Measurements from ENCODE around the gene SPACA9. TPM values are rescaled to one million over a fixed set of nuclear protein-coding genes. Genes with fewer than 3 reads are reported as not detected.

Gene SPACA9
- total RNA-seq, 1 donor from 2014 or later = 0.91 TPM

GRCh38 chr9:132892400-132892799 is 13.7 kb downstream of the SPACA9 start:
- Mint-ChIP-seq H3K4me3 (no peak overlapping the region), H3K27me3 (no peaks in the 10 kb centered on the region), H3K4me1 (no peaks in the 10 kb centered on the region), H3K9me3 (no peaks in the 10 kb centered on the region), H3K27ac (no peak overlapping the region), H3K36me3 (ENCODE audit: low read depth) (peaks cover 16% of the 10 kb centered on the region)
- intact Hi-C loops (cut with micrococcal nuclease) = no loop called here
- DNase-seq = no peak

GRCh38 chr9:132894346-132894745 is 15.6 kb downstream of the SPACA9 start:
- intact Hi-C loops (cut with micrococcal nuclease) = no loop called here
- H3K27ac Mint-ChIP-seq = no peak overlapping the region
- H3K4me1 Mint-ChIP-seq = no peaks in the 10 kb centered on the region
- no peak for DNase-seq
- no peaks in the 10 kb centered on the region for H3K9me3 Mint-ChIP-seq
- H3K4me3 Mint-ChIP-seq = no peak overlapping the region
- H3K27me3 Mint-ChIP-seq = no peaks in the 10 kb centered on the region
- peaks cover 20% of the 10 kb centered on the region for H3K36me3 Mint-ChIP-seq (ENCODE audit: low read depth)

- H3K27ac Mint-ChIP-seq = no peak overlapping the region
These were observed 16.5 kb downstream of the SPACA9 start for GRCh38 chr9:132894862-132895835.

GRCh38 chr9:132896264-132896663 is 17.6 kb downstream of the SPACA9 start:
- Mint-ChIP-seq H3K27ac (no peak overlapping the region), H3K4me1 (peaks cover 2% of the 10 kb centered on the region), H3K36me3 (ENCODE audit: low read depth) (peaks cover 33% of the 10 kb centered on the region), H3K9me3 (no peaks in the 10 kb centered on the region), H3K27me3 (no peaks in the 10 kb centered on the region), H3K4me3 (no peak overlapping the region)
- intact Hi-C loops (cut with micrococcal nuclease) = no loop called here
- no peak for DNase-seq

More at GRCh38 chr9:132894862-132895835, 16.5 kb downstream of the SPACA9 start:
- H3K36me3 Mint-ChIP-seq (ENCODE audit: low read depth) = peaks cover 25% of the 10 kb centered on the region
- H3K4me3 Mint-ChIP-seq = no peak overlapping the region
- DNase-seq = no peak
- H3K4me1 Mint-ChIP-seq = no peaks in the 10 kb centered on the region
- intact Hi-C loops (cut with micrococcal nuclease) = no loop called here
- no peaks in the 10 kb centered on the region for H3K27me3 Mint-ChIP-seq
- no peaks in the 10 kb centered on the region for H3K9me3 Mint-ChIP-seq

- Mint-ChIP-seq H3K36me3 (ENCODE audit: low read depth) (peaks cover 38% of the 10 kb centered on the region), H3K9me3 (no peaks in the 10 kb centered on the region), H3K27me3 (no peaks in the 10 kb centered on the region), H3K4me1 (peaks cover 4% of the 10 kb centered on the region), H3K4me3 (no peak overlapping the region), H3K27ac (no peak overlapping the region)
- intact Hi-C loops (cut with micrococcal nuclease) = no loop called here
- no peak for DNase-seq
These were observed 18.2 kb downstream of the SPACA9 start for GRCh38 chr9:132896906-132897305.

- Mint-ChIP-seq H3K27ac (no peak overlapping the region), H3K36me3 (ENCODE audit: low read depth) (peaks cover 38% of the 10 kb centered on the region), H3K27me3 (no peaks in the 10 kb centered on the region), H3K4me3 (no peak overlapping the region), H3K9me3 (no peaks in the 10 kb centered on the region), H3K4me1 (peaks cover 4% of the 10 kb centered on the region)
- intact Hi-C loops (cut with micrococcal nuclease) = no loop called here
- no peak for DNase-seq
These were observed 19.4 kb downstream of the SPACA9 start for GRCh38 chr9:132898051-132898450.

- DNase-seq = peak; percentile 94
- Mint-ChIP-seq H3K4me1 (peaks cover 4% of the 10 kb centered on the region), H3K4me3 (no peak overlapping the region), H3K36me3 (ENCODE audit: low read depth) (peaks cover 28% of the 10 kb centered on the region), H3K9me3 (no peaks in the 10 kb centered on the region), H3K27ac (no peak overlapping the region), H3K27me3 (no peaks in the 10 kb centered on the region)
- intact Hi-C loops (cut with micrococcal nuclease) = loop anchor here (5.0 kb wide), 2 partner anchors 55 to 490 kb away; partner anchors contain the start of gene CFAP77
These were observed 23.4 kb downstream of the SPACA9 start for GRCh38 chr9:132901858-132902831.

- Mint-ChIP-seq H3K27me3 (no peaks in the 10 kb centered on the region), H3K4me1 (peaks cover 5% of the 10 kb centered on the region), H3K36me3 (ENCODE audit: low read depth) (peaks cover 23% of the 10 kb centered on the region), H3K27ac (no peak overlapping the region), H3K9me3 (no peaks in the 10 kb centered on the region), H3K4me3 (no peak overlapping the region)
- DNase-seq = no peak
- intact Hi-C loops (cut with micrococcal nuclease) = loop anchor here (5.0 kb wide), 2 partner anchors 57 to 492 kb away; partner anchors contain the start of gene CFAP77
These were observed 25.1 kb downstream of the SPACA9 start for GRCh38 chr9:132903574-132904492.

GRCh38 chr9:132905726-132906125 is 27.0 kb downstream of the SPACA9 start:
- peaks cover 9% of the 10 kb centered on the region for H3K4me1 Mint-ChIP-seq
- H3K36me3 Mint-ChIP-seq (ENCODE audit: low read depth) = peaks cover 21% of the 10 kb centered on the region
- DNase-seq = no peak
- H3K27ac Mint-ChIP-seq = no peak overlapping the region
- H3K9me3 Mint-ChIP-seq = no peaks in the 10 kb centered on the region
- no peaks in the 10 kb centered on the region for H3K27me3 Mint-ChIP-seq
- intact Hi-C loops (cut with micrococcal nuclease) = no loop called here
- no peak overlapping the region for H3K4me3 Mint-ChIP-seq

GRCh38 chr9:132908635-132909034 is 29.9 kb downstream of the SPACA9 start:
- Mint-ChIP-seq H3K36me3 (ENCODE audit: low read depth) (peaks cover 26% of the 10 kb centered on the region), H3K9me3 (no peaks in the 10 kb centered on the region), H3K4me3 (no peak overlapping the region), H3K4me1 (peaks cover 5% of the 10 kb centered on the region), H3K27ac (no peak overlapping the region), H3K27me3 (no peaks in the 10 kb centered on the region)
- intact Hi-C loops (cut with micrococcal nuclease) = no loop called here
- DNase-seq = no peak

- peaks cover 24% of the 10 kb centered on the region for H3K36me3 Mint-ChIP-seq (ENCODE audit: low read depth)
- H3K27me3 Mint-ChIP-seq = no peaks in the 10 kb centered on the region
- H3K4me1 Mint-ChIP-seq = peaks cover 5% of the 10 kb centered on the region
- no peak overlapping the region for H3K27ac Mint-ChIP-seq
- intact Hi-C loops (cut with micrococcal nuclease) = no loop called here
- H3K4me3 Mint-ChIP-seq = no peak overlapping the region
- no peaks in the 10 kb centered on the region for H3K9me3 Mint-ChIP-seq
- no peak for DNase-seq
These were observed 30.6 kb downstream of the SPACA9 start for GRCh38 chr9:132909311-132909710.

GRCh38 chr9:132910376-132910775 is 31.7 kb downstream of the SPACA9 start:
- peaks cover 5% of the 10 kb centered on the region for H3K4me1 Mint-ChIP-seq
- no peaks in the 10 kb centered on the region for H3K9me3 Mint-ChIP-seq
- intact Hi-C loops (cut with micrococcal nuclease) = no loop called here
- no peak overlapping the region for H3K4me3 Mint-ChIP-seq
- H3K27me3 Mint-ChIP-seq = no peaks in the 10 kb centered on the region
- H3K36me3 Mint-ChIP-seq (ENCODE audit: low read depth) = peaks cover 27% of the 10 kb centered on the region
- no peak overlapping the region for H3K27ac Mint-ChIP-seq
- no peak for DNase-seq

GRCh38 chr9:132912131-132912530 is 33.4 kb downstream of the SPACA9 start:
- Mint-ChIP-seq H3K27me3 (no peaks in the 10 kb centered on the region), H3K36me3 (ENCODE audit: low read depth) (peaks cover 39% of the 10 kb centered on the region), H3K4me3 (no peak overlapping the region), H3K9me3 (no peaks in the 10 kb centered on the region), H3K4me1 (peaks cover 5% of the 10 kb centered on the region), H3K27ac (no peak overlapping the region)
- intact Hi-C loops (cut with micrococcal nuclease) = no loop called here
- DNase-seq = no peak

Data from activated CD4-positive, alpha-beta T cell treated with anti-CD3 and anti-CD28 coated beads, Interleukin-2, amount 10 ng/mL, durations not matched to agents 24 days and 14 days (primary cell).